Caco-2 (cell line): ENCODE results near the gene ITFG2. TPM values are rescaled to one million over a fixed set of nuclear protein-coding genes. Genes with fewer than 3 reads are reported as not detected.

ENCODE experiments used
- BruUV-seq: library from RNA; stranded (reverse); fragments of 400-500 nt; replicated peaks from 2 replicates; lab custom pipeline; 2021; lab: Mats Ljungman, UMichigan
- CTCF ChIA-PET: fragments of 300-600 bp; sonication (Branson Sonifier 250); formaldehyde crosslinking; loops from one replicate; lab custom pipeline; 2022; ENCODE audit warnings: antibody characterized with exemption; lab: Charles Lee
- POLR2A ChIA-PET: fragments of 300-600 bp; sonication (Branson Sonifier 250); formaldehyde crosslinking; loops from one replicate; lab custom pipeline; 2022; ENCODE audit warnings: antibody characterized with exemption; lab: Charles Lee
- DNase-seq, 2 experiments: peaks; one replicate each; pipeline versions ENCODE4 v3.0.0 to v3.0.0-alpha.2; 2020 to 2022
- H3K27me3 ChIP-seq: replicated peaks from 2 replicates; pipeline ENCODE4 v1.6.0; 2011; ENCODE audit warnings: low read length; ENCODE audit not compliant: control insufficient read depth, insufficient read depth
- H3K36me3 ChIP-seq: 2 replicates; pipeline ENCODE4 v1.5.1; 2011; ENCODE audit warnings: low read length; ENCODE audit not compliant: control insufficient read depth, insufficient read depth
- H3K4me1 ChIP-seq: fragments of 250-450 bp; sonication (Bioruptor Pico); 2 replicates; pipeline ENCODE4 v1.5.1; 2020; ENCODE audit warnings: mild to moderate bottlenecking
- H3K4me3 ChIP-seq: 2 replicates; pipeline ENCODE4 v1.5.1; 2011; ENCODE audit warnings: low read depth, mild to moderate bottlenecking, control low read depth, low read length
- H3K9me3 ChIP-seq: fragments of 250-450 bp; sonication (Bioruptor Pico); 2 replicates; pipeline ENCODE4 v1.5.1; 2020; ENCODE audit warnings: mild to moderate bottlenecking, moderate library complexity
- H3K27ac Mint-ChIP-seq: one replicate; pipeline ENCODE4 v1.8.0; 2022; ENCODE audit warnings: mixed read lengths; ENCODE audit not compliant: unreplicated experiment
- H3K27me3 Mint-ChIP-seq: one replicate; pipeline ENCODE4 v1.8.0; 2022; ENCODE audit warnings: mixed read lengths; ENCODE audit not compliant: insufficient read depth, unreplicated experiment
- H3K36me3 Mint-ChIP-seq: one replicate; pipeline ENCODE4 v1.8.0; 2022; ENCODE audit warnings: mild to moderate bottlenecking, mixed read lengths; ENCODE audit not compliant: insufficient read depth, unreplicated experiment
- H3K4me1 Mint-ChIP-seq: one replicate; pipeline ENCODE4 v1.8.0; 2022; ENCODE audit warnings: low read depth, mixed read lengths; ENCODE audit not compliant: unreplicated experiment
- H3K4me3 Mint-ChIP-seq: one replicate; pipeline ENCODE4 v1.8.0; 2022; ENCODE audit warnings: mild to moderate bottlenecking, moderate library complexity, mixed read lengths; ENCODE audit not compliant: unreplicated experiment
- H3K9me3 Mint-ChIP-seq: one replicate; pipeline ENCODE4 v1.8.0; 2022; ENCODE audit warnings: mixed read lengths; ENCODE audit not compliant: unreplicated experiment
- CTCF ChIP-seq, 2 experiments: fragments of 200-600 bp in 1 of 2; IDR thresholded peaks; 1 replicate in 1 of 2; 2 replicates in 1 of 2; pipeline versions ENCODE4 v1.5.1 to v1.8.0; 2011 to 2022; ENCODE audit warnings: antibody characterized with exemption in 1 of 2, control low read depth in 1 of 2, inconsistent platforms in 1 of 2, low read depth in 1 of 2, low read length in 1 of 2, mild to moderate bottlenecking in 1 of 2, moderate library complexity in 1 of 2; ENCODE audit not compliant: insufficient read depth in 1 of 2, severe bottlenecking in 1 of 2, unreplicated experiment in 1 of 2
- intact Hi-C: fragments of 100-400 bp; cut with micrococcal nuclease; formaldehyde crosslinking; loops from one replicate; pipeline ENCODE4 v1.10.0; 2022; ENCODE audit not compliant: unreplicated experiment
- total RNA-seq: library from RNA; stranded (reverse); gene quantifications from 2 replicates; pipeline ENCODE4 v1.2.3, GENCODE V29; 2022

The ITFG2 gene
- total RNA-seq, 1 experiment from 2014 or later = 52.6 TPM

- H3K4me3 ChIP-seq = no peak overlapping the region
- no peak for TF ChIP-seq CTCF (IDR thresholded peaks at IDR 0.05; ENCODE audit: insufficient read depth in 1 of 2, low read depth in 1 of 2, low read length in 1 of 2, severe bottlenecking in 1 of 2, unreplicated experiment in 1 of 2)
- ChIA-PET CTCF (interaction anchor here (1.2 kb wide), 1 partner anchor 24 kb away, joined by 3 read pairs; no protein-coding TSS in a partner anchor), POLR2A (no interaction called here)
- no peaks in the 10 kb centered on the region for H3K4me1 ChIP-seq
- H3K9me3 ChIP-seq = no peaks in the 10 kb centered on the region
- H3K27me3 Mint-ChIP-seq = no peaks in the 10 kb centered on the region
- H3K9me3 Mint-ChIP-seq = no peaks in the 10 kb centered on the region
- peaks cover 4% of the 10 kb centered on the region; the same call in 1 of the 2 replicates for H3K36me3 ChIP-seq
- no peaks in the 10 kb centered on the region for H3K27me3 ChIP-seq
- intact Hi-C loops = no loop called here
- DNase-seq = no peak
- H3K4me3 Mint-ChIP-seq = no peak overlapping the region
- no peak overlapping the region for H3K27ac Mint-ChIP-seq
- peaks cover 59% of the 10 kb centered on the region for H3K36me3 Mint-ChIP-seq
- BruUV-seq = no TSS peak
- no peaks in the 10 kb centered on the region for H3K4me1 Mint-ChIP-seq
Observed at GRCh38 chr12:2820432-2820831, 8.0 kb downstream of the ITFG2 start.

- H3K4me3 Mint-ChIP-seq = no peak overlapping the region
- intact Hi-C loops = no loop called here
- H3K9me3 Mint-ChIP-seq = no peaks in the 10 kb centered on the region
- no peak overlapping the region for H3K4me3 ChIP-seq
- CTCF ChIA-PET = no interaction called here
- H3K27me3 Mint-ChIP-seq = no peaks in the 10 kb centered on the region
- H3K36me3 Mint-ChIP-seq = peaks cover 43% of the 10 kb centered on the region
- BruUV-seq = no TSS peak
- TF ChIP-seq CTCF (IDR thresholded peaks at IDR 0.05; ENCODE audit: insufficient read depth in 1 of 2, low read depth in 1 of 2, low read length in 1 of 2, severe bottlenecking in 1 of 2, unreplicated experiment in 1 of 2) = no peak
- peaks cover 4% of the 10 kb centered on the region; the same call in 1 of the 2 replicates for H3K36me3 ChIP-seq
- POLR2A ChIA-PET = no interaction called here
- no peaks in the 10 kb centered on the region for H3K27me3 ChIP-seq
- H3K4me1 Mint-ChIP-seq = no peaks in the 10 kb centered on the region
- H3K27ac Mint-ChIP-seq = no peak overlapping the region
- DNase-seq = no peak
- H3K9me3 ChIP-seq = no peaks in the 10 kb centered on the region
- H3K4me1 ChIP-seq = no peaks in the 10 kb centered on the region
Observed at GRCh38 chr12:2823483-2823882, 11.0 kb downstream of the ITFG2 start.

GRCh38 chr12:2824541-2824940 is 12.1 kb downstream of the ITFG2 start:
- POLR2A ChIA-PET = no interaction called here
- no peaks in the 10 kb centered on the region for H3K9me3 ChIP-seq
- no peak for TF ChIP-seq CTCF (IDR thresholded peaks at IDR 0.05; ENCODE audit: insufficient read depth in 1 of 2, low read depth in 1 of 2, low read length in 1 of 2, severe bottlenecking in 1 of 2, unreplicated experiment in 1 of 2)
- DNase-seq = no peak
- H3K36me3 ChIP-seq = 0 out of 2 replicates have a peak, but pooled peaks cover 4% of the 10 kb centered on the region
- Mint-ChIP-seq H3K4me3 (no peak overlapping the region), H3K27ac (no peak overlapping the region), H3K4me1 (no peaks in the 10 kb centered on the region), H3K36me3 (peaks cover 43% of the 10 kb centered on the region), H3K27me3 (no peaks in the 10 kb centered on the region), H3K9me3 (no peaks in the 10 kb centered on the region)
- CTCF ChIA-PET = no interaction called here
- H3K27me3 ChIP-seq = no peaks in the 10 kb centered on the region
- intact Hi-C loops = no loop called here
- no peak overlapping the region for H3K4me3 ChIP-seq
- no peaks in the 10 kb centered on the region for H3K4me1 ChIP-seq
- BruUV-seq = no TSS peak
